HL-60/S4 treated with retinoic acid at 250 ng/mL for 4 days and 3 days (cell line): ENCODE measurements around the gene VARS1.
"Not testable (repeated sequence)": the region's sequence is repeated elsewhere in the genome, so short reads cannot be mapped to it uniquely, and the experiment has no call there.

Experiments used
- in situ Hi-C: fragments of 300-500 bp; cut with MboI; formaldehyde crosslinking; loops from 2 replicates; pipeline ENCODE4 v1.7.0; 2022; ENCODE audit warnings: low sequenced_read_pairs

The VARS1 gene

GRCh38 chr6:31795616-31796298, at the start of gene VARS1:
Gene VARS1, minus strand, starts transcription at chr6:31795752. Its CDS starts 535 bp downstream, at chr6:31795217.
- in situ Hi-C loops: no loop called here

GRCh38 chr6:31844507-31844906, 49.0 kb upstream of the VARS1 start:
- in situ Hi-C loops: no loop called here

- in situ Hi-C loops: no loop called here
Observed at GRCh38 chr6:31842053-31842452, 46.5 kb upstream of the VARS1 start.

- in situ Hi-C loops: not testable (repeated sequence)
Observed at GRCh38 chr6:31839779-31840126, 44.2 kb upstream of the VARS1 start.

- in situ Hi-C loops: no loop called here
Observed at GRCh38 chr6:31838968-31839367, 43.4 kb upstream of the VARS1 start.

- in situ Hi-C loops: not testable (repeated sequence)
Observed at GRCh38 chr6:31838114-31838553, 42.6 kb upstream of the VARS1 start.

GRCh38 chr6:31837369-31838113, 42.0 kb upstream of the VARS1 start:
- in situ Hi-C loops: no loop called here

GRCh38 chr6:31836474-31837368, 41.2 kb upstream of the VARS1 start:
- in situ Hi-C loops: no loop called here

GRCh38 chr6:31836047-31836473, 40.5 kb upstream of the VARS1 start:
- in situ Hi-C loops: no loop called here

- in situ Hi-C loops: no loop called here
Observed at GRCh38 chr6:31834367-31835250, 39.1 kb upstream of the VARS1 start.

GRCh38 chr6:31831350-31832215, 36.0 kb upstream of the VARS1 start:
- in situ Hi-C loops: no loop called here

GRCh38 chr6:31830886-31831335, 35.4 kb upstream of the VARS1 start:
- in situ Hi-C loops: no loop called here

GRCh38 chr6:31829633-31830283, 34.2 kb upstream of the VARS1 start:
- in situ Hi-C loops: no loop called here

- in situ Hi-C loops: no loop called here
Observed at GRCh38 chr6:31827286-31828079, 31.9 kb upstream of the VARS1 start, which contains the start of gene HSPA1B. Gene HSPA1B, plus strand, starts transcription at chr6:31827738. Its CDS starts 213 bp downstream, at chr6:31827951.

- in situ Hi-C loops: no loop called here
Observed at GRCh38 chr6:31826793-31827285, 31.3 kb upstream of the VARS1 start.

GRCh38 chr6:31825553-31825952, 30.0 kb upstream of the VARS1 start:
- in situ Hi-C loops: no loop called here

GRCh38 chr6:31823592-31824196, 28.1 kb upstream of the VARS1 start:
- in situ Hi-C loops: not testable (repeated sequence)
